ENCODE data around the gene SP8.

Gene SP8

DNA sequence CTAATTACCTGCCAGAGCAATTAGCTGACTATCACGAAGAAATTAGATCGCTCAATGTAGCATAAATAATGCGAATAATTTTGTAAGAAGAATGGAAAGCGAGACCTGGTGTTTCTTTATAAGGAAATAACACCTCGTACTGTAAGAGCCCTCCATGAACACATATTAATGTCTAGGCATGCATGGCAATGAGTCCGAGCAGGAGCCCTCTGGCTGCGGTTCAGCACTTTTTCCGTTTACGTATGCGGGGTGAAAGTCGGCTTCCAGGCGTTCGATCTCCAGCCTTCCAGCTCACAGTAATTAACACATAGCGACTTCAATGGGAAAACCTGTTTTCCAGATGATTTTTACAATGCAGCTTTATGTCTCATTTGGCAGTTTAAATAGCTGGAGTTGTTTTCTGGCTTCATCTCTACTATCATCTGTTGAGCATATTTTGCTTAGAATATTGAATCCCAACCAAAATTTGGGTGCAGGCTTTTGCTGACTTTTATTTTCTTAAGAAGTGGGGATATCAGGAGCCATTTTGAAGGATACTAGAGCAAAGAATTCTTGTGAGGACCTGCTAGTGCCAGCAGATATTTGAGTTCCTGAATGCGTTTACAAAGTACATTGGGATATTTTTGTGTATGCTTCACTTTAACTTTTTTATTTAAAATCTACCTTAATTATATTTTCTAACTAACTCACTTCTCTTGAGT lies 7.2 kb upstream of the SP8 start:
- no peak for DNase-seq

DNA sequence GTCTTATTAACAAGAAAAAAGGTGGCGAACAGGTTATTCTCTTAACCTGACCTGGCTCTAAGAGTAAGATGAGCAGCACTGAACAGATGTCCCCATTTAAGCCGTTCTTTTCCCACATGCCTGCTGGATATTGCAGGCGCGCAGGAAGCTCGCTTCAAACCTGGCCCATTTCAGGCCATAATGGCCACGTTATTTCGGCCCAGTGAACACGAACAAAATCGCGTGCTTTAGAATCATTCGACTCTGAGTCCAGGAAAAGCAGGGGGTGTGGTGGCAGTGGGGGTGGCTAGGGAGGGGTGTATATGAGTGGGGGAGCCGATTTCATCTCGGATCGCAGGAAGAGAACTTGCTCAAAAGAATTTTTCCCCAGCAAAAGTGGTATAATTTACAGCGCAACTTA lies 6.6 kb upstream of the SP8 start:
- DNase-seq = no peak

DNA sequence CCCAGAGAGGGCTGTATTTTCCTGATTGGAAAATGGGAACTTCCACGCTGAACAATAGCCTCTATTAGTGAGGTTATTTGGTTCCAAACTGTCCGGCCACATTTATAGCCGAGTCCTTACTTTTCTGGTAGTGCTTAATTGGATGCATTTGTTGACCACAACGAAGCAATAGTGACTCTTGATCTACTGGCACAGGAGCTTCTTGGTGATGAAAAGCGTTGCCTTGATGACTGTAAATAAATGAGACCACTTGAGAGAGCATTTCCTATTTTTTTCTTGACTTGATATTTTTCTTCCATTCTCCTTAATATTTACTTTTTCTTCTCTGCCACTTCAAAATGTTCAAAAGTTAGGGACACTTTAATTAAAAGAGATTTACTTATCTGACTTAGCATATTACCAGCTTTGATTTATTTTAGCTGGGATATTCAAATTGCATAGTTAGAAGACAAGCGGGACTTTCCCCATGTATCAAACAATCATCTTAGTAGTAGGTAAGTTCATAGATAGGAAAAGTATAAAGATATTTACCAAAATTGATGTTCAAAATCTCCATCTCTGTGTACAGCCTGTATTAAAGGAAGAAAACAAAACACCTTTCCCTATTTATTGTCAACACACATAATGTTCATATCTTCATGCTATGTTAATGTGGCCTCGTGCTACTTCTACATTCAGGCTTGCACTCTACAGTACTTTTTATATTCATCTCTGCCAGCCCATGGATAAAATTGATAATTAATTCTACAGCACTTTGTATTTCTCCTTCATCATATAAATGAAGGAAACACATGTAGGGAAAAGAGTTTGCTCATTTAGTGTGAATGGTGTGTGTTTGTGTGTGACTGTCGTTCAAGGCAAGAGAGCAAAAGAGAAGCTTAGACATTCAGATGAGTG lies 5.1 kb upstream of the SP8 start:
- no peak for DNase-seq

DNA sequence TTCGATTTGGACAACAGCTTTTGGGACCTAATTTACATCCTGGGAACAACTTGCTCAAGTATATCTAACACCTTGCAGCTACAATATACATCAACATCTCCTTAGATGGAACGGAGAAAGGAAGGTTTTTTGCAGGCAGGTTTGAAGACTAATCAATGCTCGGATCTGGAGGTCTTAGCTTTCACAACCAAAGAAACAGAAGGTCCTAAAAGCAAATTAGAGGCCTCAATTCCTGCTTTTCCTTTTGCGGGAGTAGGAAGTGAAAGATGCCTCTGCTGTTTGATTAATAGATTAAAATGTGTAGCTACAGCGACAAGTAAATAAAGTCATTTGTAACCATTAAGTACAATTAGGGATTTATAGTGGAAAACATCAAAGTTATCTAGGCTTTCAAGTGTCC lies 3.7 kb upstream of the SP8 start:
- no peak for DNase-seq

DNA sequence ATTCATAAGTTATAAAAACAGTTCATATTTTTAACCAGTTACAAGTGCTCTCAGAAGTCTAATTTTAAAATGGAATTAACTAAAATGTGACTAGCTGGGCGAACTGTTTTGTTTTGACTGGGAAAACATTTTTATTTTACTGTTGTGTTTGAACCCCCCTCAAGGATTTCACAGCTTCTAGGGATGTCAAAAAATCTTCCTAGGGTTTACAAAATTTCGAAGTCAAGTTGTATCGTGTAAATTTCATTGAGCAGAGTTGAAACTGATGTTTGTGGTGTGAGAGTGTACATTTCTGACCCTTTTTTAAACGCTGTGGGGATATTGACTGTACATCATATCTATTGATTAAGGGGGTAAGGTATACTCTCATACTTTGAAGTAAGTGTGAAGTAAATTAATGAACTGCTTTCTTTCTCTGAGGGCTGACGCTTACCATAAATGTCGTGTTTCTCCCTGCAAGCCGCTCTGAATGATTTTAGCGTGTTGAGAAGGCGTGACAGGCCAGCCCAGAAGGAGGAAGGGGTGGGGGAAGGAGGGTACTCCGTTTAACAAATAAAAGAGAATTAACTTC lies 1.8 kb upstream of the SP8 start:
- DNase-seq = no peak

DNA sequence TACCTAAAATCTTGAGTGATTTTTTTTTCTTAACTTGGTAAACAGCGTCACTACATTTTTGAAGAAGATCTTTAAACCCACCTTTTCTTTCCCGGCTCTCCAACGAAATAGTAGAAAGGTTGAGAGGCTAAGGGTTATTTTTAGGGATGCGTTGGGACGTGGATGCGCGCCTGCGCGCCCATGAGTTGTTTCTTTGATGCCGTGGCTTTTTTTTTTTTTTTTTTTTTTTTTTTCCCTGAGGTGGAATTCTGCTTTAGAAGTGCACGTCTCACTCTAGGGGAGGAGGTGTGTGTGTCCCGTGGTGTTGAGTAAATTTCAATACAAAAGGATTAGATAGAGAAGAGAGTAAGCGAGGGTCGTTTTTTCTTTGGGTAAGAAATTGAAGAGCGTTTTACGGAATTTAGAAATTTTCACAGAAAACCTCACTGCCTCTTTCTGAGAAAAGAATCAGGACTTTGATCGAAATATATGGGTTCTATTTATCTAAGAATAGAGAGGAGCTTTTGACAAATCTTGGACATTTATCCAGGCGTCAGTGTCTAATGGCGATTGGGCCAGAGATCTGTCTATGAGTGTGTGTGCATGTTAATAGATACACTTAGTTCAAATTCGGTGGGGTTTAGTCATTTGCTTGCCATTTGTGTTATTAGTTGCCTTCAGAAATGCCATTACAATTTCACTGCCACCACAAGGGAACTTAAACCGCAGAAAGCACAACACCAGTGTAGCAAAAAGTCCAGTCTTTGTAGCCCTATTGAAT lies 1.2 kb upstream of the SP8 start:
- no peak for DNase-seq

DNA sequence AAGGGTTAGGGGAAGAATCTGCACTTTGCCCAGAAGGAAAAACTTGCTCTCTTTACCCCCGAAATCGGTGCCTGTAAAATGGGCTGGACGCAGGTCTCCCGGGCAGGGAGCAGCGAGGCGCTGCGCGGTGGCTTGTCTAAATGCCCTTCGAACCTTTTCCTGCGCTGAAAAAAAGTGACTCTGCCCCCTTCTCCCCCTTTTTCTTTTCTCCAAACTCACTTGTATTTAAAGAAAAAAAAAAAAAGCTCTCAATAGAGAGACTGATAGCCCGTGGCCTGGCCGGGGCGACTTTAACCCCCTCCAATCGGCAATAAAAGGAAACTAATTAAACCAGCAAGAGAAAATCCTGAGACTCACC lies 286 bp downstream of the SP8 start:
- no peak for DNase-seq

DNA sequence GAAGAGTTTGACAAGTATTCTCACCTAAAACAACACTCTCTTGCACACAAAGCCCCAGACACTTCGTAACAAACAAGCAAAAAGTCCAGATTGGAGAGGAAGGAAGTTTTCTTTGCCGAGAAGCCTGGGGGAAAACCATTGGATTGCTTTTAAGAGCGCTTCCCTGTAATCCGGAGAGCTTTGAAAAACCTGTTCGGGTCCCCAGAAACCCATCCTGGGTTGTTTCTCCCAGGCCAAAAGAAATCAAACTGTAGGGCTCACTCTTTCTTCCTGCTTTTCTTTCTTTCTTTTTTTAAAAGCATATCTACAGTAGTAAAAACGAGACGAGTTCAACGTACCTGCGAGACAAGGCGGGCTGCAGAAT lies 655 bp downstream of the SP8 start:
- no peak for DNase-seq

DNA sequence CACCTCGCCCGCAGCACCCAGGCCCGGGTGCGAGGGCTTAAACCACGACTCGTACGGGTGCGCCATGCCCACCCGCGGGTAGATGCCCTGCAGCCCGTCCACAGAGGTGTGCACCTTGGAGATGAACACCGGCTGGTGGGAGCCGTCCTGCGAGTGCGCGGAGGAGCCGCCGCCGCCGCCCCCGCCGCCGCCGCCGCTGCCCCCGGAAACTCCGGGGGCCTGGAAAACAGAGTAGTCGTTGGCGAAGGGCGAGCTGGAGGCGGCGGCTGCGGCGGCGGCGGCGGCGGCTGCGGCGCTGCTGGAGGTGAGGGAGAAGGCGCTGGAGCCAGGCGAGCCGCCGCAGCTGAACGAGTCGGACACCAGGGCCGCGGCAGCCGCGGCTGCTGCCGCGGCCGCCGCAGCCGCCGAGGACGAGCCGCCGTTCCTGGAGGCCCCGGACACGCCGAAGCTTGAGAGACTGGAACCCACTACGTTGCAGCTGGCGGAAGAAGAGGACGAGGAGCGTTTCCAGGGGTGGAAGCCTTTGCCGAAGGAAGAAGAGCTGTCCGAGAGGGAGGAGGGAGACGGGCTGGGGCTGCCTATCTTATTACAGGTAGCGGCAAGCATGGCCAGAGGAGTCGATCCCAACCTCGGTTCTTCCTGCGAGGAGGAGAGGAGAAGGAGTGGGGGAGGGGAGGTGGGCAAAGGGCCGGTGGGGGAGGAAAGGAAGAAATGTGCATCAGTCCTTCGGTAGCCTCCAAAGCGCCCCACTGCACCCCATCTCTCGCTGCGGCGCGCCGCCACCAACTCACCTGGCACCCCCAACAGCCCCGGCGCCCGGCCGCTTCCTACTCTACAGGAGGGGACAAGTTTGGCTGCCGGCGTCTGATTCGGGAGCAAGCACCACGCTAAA lies 1.3 kb downstream of the SP8 start:
- DNase-seq = no peak

DNA sequence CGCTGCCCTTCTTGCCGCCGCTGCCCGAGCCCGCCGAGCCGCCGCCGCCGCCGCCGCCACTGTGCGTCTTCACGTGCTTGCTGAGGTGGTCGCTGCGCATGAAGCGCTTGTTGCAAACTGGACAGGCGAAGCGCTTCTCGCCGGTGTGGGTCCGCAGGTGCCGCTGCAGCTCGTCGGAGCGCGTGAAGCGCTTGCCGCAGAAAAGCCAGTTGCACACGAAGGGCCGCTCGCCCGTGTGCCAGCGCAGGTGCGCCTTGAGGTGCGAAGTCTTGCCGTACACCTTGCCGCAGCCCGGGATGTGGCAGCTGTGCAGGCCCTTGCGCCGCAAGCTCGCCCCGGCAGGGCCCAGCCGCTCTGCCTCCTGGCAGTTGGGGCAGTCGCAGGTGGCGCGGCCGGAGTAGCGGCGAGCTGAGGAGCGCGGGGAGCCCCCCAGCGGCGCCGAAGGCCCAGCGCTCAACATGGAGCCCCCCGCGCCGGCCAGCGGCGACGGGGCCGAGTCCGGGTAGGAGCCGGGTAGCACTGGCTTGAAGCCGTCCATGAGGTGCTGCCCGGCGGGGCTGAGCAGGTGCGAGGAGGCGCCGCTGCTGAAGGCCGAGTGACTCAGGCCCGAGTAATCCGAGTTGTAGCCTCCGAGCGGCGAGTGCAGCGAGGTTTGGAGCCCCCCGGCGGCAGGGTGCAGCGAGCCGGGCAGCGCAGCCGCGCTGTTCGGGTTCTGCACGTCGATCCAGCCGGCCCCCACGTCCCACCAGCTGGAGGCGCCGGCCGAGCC lies 2.1 kb downstream of the SP8 start:
- no peak for DNase-seq

DNA sequence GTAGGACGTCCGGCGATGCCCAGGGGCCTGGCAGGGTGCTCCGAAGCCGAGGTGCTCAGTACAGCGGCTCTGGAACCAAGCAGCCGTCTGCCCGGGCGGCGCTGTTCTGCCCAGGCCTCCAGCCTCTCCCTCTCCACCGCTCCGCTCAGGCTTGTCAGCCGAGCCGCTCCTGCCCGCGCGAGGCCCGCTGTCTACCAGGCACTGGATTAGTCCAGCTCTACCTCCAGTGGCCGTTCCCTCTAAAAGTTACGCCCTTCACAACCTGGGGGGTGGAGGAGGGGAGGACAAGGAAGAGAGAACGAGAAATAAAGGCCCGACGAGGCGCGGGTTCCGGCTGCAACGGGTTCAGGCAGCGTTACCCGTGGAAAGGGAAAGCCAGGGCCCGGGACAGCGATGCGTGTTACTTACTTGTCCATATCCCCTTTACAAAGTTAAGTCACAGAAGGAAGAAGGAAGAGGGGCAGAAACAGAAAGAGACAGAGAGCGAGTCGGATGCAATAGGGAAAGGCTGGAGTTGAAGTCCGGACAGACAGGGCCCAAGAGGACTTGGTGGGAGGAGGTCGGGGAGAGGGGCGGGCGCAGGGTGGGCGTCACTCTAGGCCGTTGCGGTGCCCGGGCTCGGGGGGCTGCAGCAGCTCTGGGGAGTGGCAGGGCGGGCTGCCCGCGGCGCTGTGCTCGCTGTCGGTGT lies 2.8 kb downstream of the SP8 start:
- no peak for DNase-seq

DNA sequence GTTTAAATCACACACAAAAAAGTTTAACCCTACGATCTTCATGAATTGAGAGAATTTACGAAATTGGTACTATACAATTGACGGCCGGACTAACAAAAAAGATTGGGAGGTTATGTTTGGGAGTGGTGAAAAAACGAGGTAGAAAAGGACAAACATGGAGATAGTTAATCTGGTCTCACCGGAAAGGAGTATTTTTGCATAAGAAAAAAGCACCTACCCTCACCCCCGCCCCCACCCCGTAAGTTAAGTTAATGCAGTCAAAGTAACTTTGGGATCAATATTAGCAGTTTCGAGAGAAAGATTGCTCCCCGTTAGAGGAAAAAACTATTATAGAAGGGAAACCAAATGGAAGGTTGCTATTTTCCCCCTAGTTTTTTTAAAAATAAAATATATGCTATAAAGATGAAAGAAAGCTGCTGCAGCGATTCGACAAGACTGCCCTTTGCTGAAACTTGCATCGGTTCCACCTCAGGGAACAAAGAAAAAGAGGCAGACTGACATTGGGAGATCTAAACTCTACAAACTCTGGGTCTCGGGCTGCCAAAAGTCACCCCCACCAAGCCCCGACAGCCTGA lies 3.5 kb downstream of the SP8 start:
- DNase-seq = no peak

DNA sequence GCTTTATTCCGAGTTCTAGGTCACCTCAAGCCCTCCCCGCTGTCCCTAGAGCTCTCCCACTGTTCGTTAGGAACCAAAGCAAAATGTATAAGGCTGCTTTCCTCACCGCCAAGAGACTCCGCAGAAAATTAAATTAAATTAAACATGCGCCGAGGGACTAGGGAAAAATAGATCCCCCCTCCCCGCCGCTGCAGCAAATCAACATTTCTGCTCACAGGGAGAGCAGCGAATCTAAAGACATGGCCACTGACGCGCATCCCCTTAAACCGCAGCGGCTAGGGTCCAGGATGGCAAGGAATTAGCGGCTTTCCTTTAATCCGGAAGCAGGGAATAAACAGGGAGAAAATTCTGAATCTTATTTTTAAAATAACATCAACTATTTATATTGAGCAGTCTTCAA lies 7.6 kb downstream of the SP8 start:
- DNase-seq = no peak

DNA sequence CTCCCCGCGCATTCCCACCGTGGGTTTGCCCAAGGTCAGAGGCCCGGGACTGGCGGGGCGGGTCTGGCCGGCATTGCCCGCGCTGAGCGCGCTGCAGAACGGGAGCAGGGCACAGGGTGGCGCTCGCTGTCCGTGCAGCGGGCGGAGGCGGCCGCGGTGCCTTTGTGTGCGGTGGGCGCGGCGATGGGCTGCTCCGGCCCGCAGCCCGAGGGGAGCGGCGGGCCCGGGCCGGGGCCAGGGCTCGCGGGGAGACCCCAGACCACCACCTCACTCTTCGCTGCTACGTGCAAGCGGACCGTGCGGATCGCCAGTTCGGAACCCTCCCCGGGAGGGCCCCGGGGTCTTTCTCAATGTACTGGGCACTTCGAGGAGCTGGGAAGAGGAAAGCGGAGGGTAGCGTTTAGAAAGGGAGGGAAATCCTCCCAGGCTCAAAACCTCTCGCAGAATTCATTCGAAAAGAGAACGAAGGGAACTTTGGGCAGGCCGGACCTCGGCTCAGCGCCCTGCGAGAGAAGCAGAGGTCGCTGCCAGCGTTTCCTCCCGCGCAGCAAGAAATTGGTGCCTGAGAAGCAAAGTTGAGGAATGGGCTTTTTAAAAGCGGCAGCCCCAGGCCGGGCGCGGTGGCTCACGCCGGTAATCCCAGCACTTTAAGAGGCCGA lies 8.5 kb downstream of the SP8 start:
- no peak for DNase-seq

DNA sequence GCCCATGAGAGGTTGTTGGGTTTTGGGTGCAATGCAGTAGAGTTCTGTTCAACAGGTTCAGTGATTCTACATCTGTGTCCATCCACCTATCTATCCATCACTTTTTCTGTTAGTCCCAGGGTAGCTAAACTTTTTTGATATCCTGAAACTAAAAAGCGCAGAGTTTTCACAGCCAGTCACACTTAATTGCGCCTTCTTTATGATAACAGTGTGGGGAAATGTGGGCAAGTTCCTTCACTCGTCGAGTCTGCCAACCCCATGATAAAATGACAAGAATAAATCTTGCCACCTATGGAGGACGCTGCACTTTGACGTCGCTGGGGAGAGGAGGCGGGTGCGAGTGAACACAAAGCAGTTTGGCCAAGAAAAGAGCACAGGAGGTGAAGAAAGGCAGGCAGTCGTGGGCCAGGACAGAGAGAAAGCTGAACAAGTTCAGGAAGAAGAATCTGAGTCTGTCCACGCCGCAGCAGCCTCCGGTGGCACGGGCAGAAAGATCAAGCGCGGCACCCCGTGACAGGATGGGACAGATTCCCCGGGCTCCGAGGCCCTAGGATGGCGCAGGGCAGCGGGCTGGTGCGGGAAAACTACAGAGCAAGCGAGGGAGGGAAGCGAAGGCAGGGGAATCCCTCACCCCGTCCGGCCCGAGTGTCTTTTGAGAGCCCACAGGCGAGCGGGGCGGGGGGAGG lies 9.2 kb downstream of the SP8 start:
- no peak for DNase-seq

DNA sequence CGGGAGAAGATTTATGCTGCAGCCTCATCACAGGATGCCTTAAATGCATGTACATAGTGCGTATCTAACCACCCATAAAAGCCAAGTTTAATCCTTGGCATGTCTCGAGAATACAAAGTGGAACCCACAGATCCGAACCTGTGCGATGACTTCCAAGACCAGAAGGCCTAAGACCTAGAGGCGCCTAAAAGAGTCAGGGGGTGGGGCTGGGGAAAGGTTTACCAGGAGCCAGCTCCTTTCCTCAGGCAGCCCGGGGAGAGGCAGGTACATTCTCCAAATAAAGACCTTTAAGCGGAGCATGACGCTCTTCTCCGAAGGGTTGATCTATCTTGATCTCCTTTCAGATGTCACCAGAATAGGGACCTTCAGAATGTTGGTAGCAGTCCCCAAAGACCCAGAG lies 9.7 kb downstream of the SP8 start:
- no peak for DNase-seq

DNA sequence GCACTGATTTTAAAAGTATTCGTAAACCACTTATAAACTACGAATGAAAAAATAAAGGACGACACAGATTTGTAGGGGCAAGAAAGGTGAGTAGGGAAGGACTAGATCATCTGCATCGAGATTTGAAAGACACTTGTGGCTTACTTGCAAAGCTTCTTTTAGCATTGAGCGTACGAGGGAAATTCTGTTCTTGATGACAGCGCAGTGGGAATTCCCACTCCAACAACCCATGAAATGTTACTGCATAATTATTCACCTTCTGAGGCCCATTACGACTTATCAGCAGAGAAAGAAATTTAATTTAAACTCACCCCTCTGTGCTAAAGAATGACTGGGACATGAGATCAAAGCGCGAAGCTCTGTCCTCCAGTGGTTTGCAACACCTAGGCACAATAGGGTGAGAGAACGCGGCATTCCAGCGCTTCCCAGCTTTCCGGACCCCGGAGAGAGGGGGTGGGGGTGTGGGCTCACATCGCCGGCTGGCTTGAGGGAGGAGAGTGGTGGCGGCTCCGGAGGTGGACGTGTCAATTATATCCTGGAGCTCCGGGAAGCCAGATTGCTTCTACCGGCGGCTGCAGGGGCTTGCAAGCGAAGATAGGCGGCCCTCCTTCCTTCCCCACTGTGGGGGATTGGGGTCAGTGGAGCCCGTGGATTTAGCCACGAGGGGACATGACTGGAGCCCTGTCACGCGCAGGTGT lies 10.3 kb downstream of the SP8 start:
- no peak for DNase-seq

DNA sequence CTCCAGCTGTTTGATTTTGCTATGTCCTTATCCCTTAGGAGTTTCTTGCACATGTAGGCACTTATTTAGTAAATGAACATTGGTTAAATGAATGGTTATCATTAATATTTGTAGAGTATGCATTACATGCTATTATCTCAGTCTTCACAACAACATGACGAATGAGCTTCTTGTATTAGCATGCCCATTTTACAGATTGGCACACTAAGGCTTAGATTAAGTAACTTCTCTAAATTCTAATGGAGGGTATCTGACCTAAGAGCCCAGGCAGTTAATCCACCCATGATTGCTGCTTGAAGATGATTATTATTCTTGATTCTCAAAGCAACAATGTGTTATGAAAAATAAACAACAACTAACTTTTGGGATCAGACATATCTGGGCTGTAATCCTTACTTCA lies 32.7 kb downstream of the SP8 start:
- DNase-seq = no peak

DNA sequence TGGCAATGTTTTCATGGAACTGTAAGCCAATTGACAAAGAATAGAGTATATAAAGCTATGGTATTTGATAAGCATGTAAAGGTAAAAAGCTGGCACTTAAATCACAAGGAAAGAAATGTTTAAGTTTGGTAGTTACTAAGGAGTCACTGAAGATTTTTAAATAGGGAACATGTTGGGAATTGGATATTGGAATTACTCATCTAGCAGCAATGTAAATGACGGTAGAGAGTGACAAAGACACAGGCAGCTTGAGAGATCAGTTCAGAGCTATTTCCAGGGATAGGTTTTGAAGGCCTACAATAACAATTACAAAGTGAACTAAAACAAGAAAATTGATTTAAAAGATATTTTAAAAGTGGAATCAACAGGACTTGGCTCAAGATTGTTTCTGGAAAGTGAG lies 36.8 kb downstream of the SP8 start:
- no peak for DNase-seq

Measured in OCI-M1 (cell line).